DMS53 treated with DMSO at 0.1 percent for 48 hours (cell line): ENCODE measurements around the gene RYR2.
A peak's percentile ranks its signal among the peaks of the same experiment; 100 is the strongest.

ENCODE experiments used
- DNase-seq: peaks from one replicate; lab custom pipeline; 2025; ENCODE audit not compliant: unreplicated experiment; lab: John Stamatoyannopoulos, UW

Gene RYR2

DNA sequence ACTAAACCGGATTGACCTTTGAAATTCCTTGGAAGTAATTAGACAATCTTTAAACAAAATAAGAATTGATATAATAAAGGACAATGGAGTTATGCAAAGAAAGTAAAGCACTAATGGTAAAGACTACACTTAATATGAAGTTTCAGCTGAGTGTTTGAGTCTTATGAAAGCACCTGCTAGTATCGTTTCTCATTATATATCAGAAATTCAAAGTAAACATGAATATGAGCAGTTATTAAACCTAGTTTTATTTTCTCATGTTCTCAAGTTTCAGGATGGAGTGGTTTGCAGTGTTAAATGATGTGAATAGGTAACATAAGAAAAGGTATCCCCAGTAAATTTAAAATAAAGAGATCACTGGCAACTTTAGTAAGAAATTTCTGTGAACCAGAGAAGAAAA, 660.2 kb downstream of the RYR2 start:
- peak; percentile 30 for DNase-seq

DNA sequence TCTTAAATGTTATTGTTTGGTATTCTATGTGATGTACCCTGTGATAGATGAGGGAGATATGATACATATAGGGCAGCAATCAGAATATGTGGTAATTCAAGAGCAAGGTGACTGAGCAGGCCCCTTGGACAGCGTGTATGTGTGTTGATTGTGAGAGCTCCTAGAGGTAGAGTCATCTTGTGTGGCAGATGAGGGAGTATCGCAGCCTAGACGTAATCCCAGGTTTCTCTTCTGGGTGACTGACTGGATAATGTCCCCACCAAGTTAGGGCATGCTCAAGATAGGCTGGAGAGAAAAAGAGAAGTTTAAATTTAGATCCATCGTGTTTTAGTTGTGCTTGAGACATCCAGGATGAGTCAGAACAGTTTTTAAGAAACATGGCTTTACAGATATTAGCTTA, 663.5 kb downstream of the RYR2 start:
- no peak for DNase-seq

DNA sequence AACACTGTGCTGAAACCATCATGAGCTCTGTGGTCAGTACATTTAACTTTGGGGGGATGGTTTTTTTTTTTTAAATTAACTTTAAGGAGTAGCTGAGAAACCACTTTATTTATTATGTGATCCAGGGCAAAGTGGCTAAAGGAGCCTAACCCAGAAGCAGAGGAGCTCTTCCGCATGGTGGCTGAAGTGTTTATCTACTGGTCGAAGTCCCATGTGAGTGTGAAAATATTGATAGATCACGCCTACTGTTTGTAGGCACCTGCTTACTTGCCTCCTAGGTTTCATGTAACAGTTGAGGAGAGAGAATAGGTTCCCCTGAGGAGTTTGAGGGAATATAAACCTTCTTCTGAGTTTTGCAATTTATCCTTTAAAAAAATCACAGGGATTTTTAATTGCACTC, 667.4 kb downstream of the RYR2 start:
- DNase-seq: peak; percentile 75

DNA sequence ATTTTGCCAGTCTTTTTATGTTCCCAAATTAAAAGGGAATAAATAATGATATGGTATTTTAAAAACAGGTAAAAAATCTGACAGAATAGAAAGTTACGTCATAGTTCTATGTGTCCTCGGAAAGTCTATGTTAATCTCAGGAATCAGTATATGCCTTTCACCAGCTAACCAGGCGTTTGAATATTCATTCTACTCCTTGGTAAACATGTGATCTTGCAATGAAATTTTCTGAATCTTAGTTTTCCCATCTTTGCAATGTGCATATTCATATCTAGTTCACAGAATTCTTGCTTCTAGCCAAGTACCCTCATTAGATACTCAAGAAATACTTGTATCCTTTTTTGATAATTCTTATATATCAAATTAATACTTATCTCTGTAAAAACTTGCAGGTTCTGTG, 669.3 kb downstream of the RYR2 start:
- DNase-seq: no peak

DNA sequence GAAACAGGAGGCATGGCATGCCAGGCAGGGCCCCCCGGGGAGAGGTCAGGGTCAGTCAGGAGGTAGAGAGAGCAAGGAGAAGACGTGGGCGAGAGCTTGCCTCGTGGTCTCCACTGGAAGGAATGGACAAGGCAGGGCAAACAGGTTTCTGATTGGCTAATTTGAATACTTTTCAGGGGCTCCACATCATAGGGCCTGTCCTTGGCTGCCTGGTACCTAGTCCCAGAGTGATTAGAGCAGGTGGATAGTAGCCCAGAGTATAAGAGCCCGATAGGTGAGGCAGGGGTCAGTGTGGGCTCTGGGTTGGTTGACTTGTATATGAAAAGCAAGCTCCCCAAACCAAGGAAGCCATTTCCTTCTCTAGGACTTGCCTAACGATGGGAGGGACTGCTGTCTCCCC, 670.1 kb downstream of the RYR2 start:
- no peak for DNase-seq

DNA sequence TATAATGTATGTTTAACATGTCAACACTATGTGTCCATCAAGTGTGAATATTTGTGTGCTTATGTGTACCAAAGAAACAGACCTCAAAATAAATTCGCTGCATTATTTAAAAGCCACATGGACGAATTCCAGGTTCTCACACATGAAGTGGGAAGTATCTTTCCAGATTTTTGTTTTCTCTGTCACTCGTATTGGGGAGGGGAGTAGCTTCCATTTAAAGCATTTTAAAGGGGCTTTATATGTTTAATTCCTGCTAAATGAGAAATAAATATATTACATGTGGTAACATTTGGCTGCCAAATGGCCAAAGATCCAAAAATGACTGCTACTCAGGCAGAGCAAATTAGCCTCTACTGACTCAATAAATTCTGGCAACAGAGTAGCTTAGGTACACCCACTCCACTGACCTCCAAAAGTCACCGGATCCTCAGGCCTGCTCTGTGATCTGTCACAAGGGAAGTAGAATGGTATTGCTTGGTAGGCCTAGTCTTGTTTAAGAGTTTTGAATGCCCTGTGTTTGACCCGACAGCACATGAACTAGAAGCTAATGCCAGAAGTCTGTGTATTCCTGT, 670.7 kb downstream of the RYR2 start:
- DNase-seq: no peak

DNA sequence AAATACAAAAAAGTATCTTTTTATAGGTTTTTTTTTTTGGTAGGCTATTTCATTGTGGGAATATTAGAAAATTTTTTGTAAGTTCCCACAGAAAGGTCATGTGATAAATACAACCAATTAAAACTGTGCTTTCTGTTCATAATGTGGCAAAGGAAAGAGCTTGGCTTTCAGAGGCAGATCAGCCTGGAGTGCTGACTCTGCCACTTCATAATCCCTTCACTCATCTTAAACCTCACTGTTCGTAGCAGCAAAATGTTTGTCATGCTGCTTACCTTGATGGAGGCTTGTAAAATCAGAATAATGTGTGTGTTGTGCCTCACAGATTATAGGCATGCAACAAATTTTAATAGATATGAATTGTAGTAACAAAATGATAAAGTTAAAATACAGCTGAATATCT, 671.9 kb downstream of the RYR2 start:
- no peak for DNase-seq

DNA sequence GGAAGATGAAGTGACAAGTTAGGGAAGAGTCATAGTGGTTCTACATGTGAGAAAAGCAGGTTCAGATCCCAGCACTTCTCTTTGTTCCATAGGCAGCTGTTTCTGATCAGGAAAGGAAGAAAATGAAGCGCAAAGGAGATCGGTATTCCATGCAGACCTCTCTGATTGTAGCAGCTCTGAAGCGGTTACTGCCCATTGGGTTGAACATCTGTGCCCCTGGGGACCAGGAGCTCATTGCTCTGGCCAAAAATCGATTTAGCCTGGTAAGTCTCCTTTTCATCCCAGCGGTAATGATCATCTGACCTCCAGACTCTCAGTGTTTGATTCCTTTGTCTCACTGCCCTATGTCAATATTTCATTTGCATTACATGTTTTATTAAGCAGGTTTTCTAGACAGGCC, 675.1 kb downstream of the RYR2 start:
- DNase-seq: no peak

DNA sequence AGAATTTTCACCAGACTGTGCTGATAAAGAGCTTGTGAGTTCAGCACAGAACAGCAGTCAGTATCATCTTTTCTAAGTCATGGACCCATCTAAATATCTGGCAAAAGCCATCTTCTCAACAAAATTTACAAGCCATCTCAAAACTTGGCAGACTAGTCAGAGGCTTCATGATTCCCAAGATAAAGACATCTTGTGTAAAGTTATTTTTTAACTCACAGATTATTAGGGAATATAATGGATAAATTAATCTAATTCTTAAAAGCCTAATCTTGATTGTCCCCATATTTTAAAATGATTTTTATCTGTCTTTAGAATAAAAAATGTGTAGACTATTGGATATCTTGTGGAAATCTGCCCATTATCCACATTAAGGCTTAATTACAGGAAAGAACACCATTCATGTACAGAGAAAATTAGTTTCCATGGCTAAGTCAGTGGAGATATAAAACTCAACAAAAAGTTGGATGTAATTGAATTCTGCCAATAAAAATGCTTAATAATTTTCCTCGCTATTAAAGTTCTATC, 688.9 kb downstream of the RYR2 start:
- DNase-seq: no peak

DNA sequence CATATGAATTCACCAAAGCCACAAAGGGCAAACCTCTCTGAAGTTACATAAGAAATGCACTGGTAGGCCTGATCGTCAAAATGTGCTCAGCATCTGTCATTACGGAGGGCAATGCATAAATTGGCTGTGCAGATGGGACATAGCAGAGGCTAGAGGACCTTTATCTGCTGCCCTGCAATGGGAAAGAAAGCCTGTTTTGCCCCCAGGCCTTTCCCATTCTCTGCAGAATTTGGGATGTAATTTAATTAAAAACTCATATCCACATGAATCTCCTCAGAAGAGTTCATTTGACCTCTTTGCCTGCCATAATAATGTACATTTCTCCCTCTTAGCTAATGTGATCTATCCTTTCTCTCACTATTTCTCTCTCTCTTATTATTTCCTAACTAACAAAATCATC, 690.7 kb downstream of the RYR2 start:
- no peak for DNase-seq

DNA sequence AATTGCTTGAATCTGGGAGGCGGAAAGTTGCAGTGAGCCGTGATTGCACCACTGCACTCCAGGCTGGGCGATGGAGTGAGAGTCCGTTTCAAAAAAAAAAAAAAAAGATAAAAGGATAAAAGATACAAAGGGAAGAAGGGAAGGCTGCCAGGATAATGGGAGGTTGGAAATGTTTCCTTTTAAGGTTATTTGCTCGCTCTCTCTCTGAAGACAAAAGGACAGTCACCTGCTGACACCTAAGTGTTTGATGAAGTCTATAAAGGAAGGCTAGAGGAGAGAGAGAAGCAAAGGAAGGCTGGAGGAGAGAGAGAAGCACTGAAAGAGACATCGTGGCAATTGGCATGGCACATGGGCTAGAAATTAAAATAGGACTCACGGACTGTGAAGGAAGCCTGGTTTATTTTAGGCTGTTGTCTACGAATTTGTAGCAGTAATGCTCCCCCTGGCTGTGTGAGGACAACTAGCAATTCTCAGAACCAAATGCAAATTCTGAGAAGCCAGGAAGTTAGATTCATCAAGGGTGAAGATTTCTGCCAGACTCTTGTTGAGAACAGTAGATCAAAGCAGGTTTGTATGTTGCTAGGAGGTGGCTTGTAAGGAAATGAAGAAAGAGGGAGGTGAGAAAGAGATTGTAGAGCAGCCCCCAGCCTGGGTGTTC, 694.5 kb downstream of the RYR2 start:
- peak; percentile 26 for DNase-seq

DNA sequence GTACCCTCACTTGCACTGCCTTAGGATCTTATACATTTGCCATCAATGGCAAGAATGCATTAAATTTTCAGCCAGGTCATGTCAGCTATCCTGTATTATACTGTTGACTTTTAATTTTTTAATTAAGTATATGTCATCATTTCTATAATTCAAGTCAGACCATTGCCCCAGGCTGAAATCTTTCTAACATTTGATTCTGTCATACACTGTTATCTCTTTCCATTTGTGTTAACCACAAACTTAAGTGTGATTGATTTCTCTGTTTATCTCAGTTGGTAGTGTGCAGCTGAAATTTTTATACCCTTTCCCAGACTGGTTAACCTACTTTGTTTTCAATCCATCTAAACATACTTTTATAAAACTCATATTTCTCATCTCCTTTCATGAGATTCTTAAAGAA, 695.5 kb downstream of the RYR2 start:
- DNase-seq: no peak

DNA sequence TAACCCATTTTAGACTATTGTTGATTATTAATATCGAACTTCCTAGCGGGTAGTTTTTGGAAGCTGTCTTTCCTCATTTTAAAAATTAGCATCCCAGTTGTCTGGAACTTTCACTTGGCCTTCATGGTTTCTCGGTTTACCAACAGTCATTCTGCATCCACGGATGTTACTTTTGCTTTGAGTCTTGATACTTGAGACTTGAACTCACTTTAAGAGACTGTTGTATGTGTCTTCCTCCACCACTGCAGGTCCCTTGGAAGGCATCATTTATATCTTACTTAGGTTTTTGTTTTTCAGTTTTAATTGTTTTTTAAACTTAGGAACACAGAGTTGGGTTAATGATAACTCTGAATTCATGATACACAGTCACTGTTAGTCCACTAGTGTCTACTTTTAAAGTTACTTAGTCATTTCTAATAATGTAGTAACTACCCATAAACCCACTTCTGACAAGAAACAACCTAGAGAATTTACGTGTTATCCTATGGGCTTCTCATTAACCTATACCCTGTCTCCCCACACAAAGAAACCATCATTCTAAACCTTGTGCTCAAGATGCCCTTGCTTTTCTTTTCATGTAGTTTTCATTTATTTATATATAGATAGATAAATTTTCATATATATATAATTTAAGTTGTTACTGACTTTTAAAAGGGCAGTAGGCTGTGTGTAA, 696.1 kb downstream of the RYR2 start:
- no peak for DNase-seq

DNA sequence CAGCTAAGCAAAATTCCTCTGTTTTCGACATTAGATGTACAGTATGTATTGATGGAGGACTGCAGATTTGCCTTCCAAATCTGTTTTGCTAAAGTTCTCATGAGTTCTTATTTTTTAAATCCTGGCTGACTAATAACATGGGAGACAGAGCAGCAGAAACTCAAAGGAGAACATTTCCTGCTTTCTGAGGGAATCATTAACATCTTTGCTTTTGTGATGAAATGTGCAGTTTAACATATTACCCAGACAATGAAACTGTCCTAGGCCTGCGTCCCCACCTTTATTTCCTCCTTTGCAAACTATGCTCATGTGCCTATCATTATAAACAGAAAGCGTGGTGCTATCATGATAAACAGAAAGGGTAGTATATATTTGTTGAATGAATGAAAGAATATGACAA, 698.9 kb downstream of the RYR2 start:
- no peak for DNase-seq

DNA sequence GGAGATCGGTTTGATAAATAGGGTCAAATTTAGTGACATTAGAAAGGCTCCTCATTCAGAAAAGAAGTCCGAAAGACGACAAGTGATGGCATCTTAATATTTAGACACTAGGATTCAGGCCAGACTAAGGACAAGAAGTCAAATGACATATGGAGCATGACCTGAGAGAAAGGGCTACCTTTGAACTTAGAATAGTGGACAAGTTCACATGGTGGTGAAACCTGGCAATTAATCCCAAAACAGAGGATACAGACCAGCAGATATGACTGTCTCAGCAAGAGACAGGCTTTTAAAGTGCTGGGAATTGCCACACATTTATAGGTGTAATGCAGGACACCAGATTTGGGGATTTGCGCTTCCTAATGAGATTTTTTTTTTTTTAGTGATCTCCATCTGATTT, 703.6 kb downstream of the RYR2 start:
- no peak for DNase-seq

DNA sequence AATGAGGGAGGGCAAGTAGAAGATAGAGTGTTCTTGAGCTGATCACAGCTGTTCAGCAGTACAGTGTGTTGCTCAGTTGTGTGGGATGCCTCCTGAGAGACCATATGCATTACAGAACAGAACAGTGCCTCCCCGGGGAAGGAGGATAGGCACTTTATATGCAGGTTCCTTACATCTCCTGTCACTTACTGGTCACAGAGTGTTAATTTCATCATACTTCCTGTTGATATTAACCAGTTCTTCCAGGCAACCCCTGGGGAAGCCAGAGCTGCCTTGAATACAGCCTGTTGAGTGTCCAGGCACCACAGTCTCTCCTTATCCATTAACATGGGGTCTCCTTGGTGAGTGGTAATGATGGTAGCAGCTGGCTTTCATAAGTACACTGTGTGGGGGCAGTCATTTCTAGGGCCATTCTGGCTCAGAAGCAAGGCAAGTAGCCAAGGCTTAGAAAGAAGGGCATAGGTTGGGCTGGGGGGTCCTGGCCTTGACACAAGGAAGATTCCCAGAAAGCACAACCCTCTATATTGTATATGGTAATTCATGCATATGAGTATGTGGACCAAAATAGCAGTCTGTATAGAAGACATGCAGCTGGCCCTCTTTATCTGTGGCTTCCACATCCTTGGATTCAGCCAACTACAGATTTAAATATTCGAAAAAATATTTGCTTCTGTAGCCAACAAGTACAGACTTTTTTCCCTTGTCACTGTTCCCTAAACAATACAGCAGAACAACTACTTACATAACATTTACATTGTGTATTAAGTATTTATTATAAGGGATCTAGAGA, 706.4 kb downstream of the RYR2 start:
- DNase-seq: no peak

DNA sequence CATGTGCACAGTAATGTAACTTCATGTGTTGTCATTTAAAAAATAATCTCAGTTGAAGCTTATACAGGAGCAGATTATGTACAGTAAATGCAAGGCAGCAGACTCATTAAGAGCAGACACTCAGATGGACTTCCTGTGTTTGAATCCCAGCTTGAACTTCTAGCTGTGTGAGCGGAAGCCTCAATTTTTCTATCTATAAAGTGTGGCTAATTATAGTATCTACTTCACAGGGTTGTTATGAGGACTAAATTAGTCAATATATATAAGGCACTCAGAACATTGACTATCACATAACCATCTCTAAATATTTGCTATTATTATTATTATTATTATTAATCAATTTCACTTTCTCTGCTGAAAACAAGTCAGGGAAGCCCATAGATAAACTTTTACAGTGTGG, 707.1 kb downstream of the RYR2 start:
- DNase-seq: no peak

DNA sequence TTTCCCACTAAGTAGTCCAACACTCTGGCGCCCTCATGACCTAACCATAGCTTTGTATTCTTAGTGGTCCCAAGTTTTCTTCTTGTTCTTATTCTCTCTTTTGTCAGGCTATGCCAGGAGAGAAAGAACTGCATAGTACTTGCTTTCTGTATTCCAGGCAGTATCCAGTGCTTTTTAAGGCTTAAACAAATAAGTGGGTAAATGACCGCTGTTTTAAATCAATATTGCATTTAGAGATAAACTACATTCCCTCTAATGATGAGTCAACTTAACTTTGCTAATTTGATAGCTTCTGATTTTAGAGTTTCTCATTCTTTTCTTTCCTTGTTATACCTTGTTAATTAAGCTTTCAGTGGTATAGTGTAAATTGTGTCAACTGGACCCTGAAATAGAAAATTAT, 709.1 kb downstream of the RYR2 start:
- DNase-seq: no peak

DNA sequence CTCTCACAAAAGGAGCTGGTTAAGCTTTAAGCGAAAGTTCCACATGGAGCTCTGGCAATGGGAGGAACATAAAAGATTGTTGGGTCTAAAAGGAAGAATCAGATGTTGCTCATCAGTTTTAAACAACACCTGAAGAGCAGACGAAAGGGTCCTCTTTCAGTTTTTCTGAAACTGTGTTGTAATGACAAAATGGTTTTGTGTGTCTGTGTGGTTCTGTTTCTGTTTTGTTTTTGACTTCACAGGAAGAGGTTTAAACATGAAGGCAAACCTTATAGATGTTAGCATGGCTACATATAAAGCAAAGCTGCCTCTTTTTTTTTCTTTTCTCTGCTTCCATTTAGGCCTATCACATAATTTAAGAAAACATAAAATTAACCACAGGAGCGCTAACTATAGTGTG, 712.6 kb downstream of the RYR2 start:
- DNase-seq: no peak

DNA sequence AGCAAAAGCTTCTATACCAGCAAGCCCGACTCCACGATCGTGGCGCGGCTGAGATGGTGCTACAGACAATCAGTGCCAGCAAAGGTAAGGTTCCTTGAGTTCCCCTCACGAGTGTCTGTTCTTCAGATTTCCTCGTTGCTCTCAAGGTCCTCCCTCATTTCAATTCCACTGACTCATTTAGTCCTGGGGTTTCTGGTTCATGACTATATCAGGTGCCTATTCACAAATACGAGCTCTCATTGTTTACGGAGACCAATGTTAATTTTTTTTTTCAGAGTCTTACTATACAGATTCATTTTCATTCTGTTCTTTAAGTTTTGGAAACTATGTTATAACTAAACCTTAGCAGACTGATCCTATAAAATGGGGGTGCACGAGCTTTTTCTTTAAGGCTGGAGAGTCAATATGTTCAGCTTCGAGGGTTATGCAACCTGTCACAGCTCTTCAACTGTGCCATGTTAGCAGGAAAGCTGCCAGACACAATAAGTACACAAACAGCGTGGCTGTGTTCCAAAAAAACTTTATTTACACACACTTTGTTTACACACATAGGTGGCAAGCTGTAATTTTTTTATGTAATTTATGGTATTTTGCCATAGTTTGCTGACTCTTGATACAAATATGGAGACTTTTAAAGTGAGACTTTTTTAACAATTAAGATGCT, 714.5 kb downstream of the RYR2 start:
- peak; percentile 70 for DNase-seq

DNA sequence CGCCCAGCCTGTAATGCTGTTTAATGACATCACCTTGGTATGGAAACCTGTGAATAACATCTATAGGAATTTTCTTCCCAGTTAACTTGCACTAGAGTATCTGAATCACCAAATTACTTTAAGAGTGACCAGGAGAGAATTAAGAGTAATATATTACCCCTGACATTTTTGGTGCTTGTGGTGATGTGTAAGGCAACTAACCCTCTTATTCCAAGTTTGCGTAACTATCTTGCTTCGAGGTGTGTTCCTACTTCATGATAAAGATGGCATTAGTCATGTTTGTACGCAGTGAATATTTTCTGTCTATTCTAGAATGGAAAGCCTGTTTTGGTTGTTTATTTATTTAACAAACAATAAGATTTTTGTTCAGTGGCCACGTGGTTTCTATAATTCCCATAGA, 717.4 kb downstream of the RYR2 start:
- DNase-seq: no peak
